SU-DHL-6 (cell line): ENCODE results near the gene F2RL1.

Source experiments
- H2AFZ ChIP-seq: fragments of 200-600 bp; sonication (generic); 2 replicates; pipeline ENCODE4 v1.6.1; 2014; ENCODE audit warnings: low read depth, mild to moderate bottlenecking, moderate library complexity, mixed read lengths, antibody characterized with exemption, low read length; ENCODE audit not compliant: severe bottlenecking
- H3F3A ChIP-seq: fragments of 200-600 bp; shearing (Covaris generic); 2 replicates; pipeline ENCODE4 v1.6.0; 2016; ENCODE audit warnings: antibody characterized with exemption, mild to moderate bottlenecking; ENCODE audit not compliant: insufficient read depth
- H3K27ac ChIP-seq: fragments of 200-600 bp; sonication (generic); 2 replicates; pipeline ENCODE4 v1.5.1; 2016; ENCODE audit warnings: low read depth, mild to moderate bottlenecking, low read length, moderate library complexity, mixed read lengths
- H3K27me3 ChIP-seq: fragments of 200-600 bp; sonication (generic), shearing (Covaris generic); 2 replicates; pipeline ENCODE4 v1.6.0; 2014; ENCODE audit warnings: mild to moderate bottlenecking, low read length
- H3K36me3 ChIP-seq: fragments of 200-600 bp; sonication (generic); 2 replicates; pipeline ENCODE4 v1.6.1; 2014; ENCODE audit warnings: mild to moderate bottlenecking, low read length, mixed read lengths
- H3K4me2 ChIP-seq: fragments of 300-600, 200-600 bp; shearing (Covaris generic), sonication (generic); 2 replicates; pipeline ENCODE4 v1.6.0; 2014; ENCODE audit warnings: low read length, low read depth, mild to moderate bottlenecking; ENCODE audit not compliant: poor library complexity, severe bottlenecking
- H3K4me3 ChIP-seq: fragments of 200-600 bp; sonication (generic); 2 replicates; pipeline ENCODE4 v1.5.1; 2014; ENCODE audit warnings: antibody characterized with exemption, low read length, mild to moderate bottlenecking, mixed read lengths; ENCODE audit not compliant: insufficient read depth, poor library complexity, severe bottlenecking
- H3K79me2 ChIP-seq: fragments of 200-600 bp; sonication (generic); 2 replicates; pipeline ENCODE4 v1.6.1; 2014; ENCODE audit warnings: mild to moderate bottlenecking, low read length, moderate library complexity; ENCODE audit not compliant: insufficient read depth
- H3K9ac ChIP-seq: fragments of 200-600 bp; sonication (generic); 2 replicates; pipeline ENCODE4 v1.7.0; 2014; ENCODE audit warnings: mild to moderate bottlenecking, low read length
- H3K9me2 ChIP-seq: fragments of 200-600 bp; sonication (generic); replicated peaks from 2 replicates; pipeline ENCODE4 v1.6.1; 2014; ENCODE audit warnings: low read length; ENCODE audit not compliant: insufficient read depth
- H3K9me3 ChIP-seq: fragments of 200-600 bp; sonication (generic); 2 replicates; pipeline ENCODE4 v1.6.1; 2014; ENCODE audit warnings: low read length, mixed read lengths; ENCODE audit not compliant: insufficient read depth
- H4K20me1 ChIP-seq: fragments of 200-600 bp; sonication (generic); 2 replicates; pipeline ENCODE4 v1.6.1; 2014; ENCODE audit warnings: low read depth, mild to moderate bottlenecking, antibody characterized with exemption, low read length, moderate library complexity, mixed read lengths
- EZH2phosphoT487 ChIP-seq: fragments of 200-600 bp; sonication (generic), shearing (Covaris generic); conservative IDR thresholded peaks from 2 replicates; pipeline ENCODE4 v1.6.1; 2018; ENCODE audit warnings: mild to moderate bottlenecking, antibody characterized with exemption, low read length, moderate library complexity, mixed read lengths
- TF ChIP-seq, protein P1 (sequence below): fragments of 200-600 bp; sonication (generic); IDR thresholded peaks from one replicate; pipeline ENCODE4 v1.5.1; 2017; ENCODE audit warnings: antibody characterized with exemption, mild to moderate bottlenecking, low read length, moderate library complexity; ENCODE audit not compliant: insufficient read depth, poor library complexity, severe bottlenecking

The F2RL1 gene

DNA sequence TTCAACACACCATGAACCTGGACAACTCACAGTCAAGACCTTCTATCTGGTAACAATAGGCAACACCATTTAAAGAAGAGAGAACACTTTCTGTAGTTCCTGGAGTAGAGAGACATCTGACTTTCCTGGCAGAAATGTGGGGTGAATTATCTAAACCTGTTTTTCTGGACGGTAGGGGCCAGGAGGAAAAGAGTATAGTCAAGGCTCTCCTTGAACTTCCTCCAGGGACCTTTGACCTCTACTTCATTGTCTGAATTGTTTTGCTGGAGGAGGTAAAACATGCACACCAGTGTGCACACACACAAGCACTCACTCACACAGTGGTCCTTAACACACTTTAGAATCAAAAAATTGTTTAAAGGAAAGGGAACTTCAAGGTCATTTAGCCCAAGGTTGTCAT lies 44.2 kb downstream of the F2RL1 start:
- Histone ChIP-seq H3K27ac (no peak overlapping the region), H3K9ac (no peak overlapping the region), H3K9me2 (no peaks in the 10 kb centered on the region), H3K4me3 (no peak overlapping the region), H3K4me2 (no peak overlapping the region), H4K20me1 (no peaks in the 10 kb centered on the region), H3K36me3 (no peaks in the 10 kb centered on the region), H3K79me2 (no peaks in the 10 kb centered on the region), H3K27me3 (no peaks in the 10 kb centered on the region), H3F3A (no peaks in the 10 kb centered on the region), H2AFZ (no peak overlapping the region), H3K9me3 (no peaks in the 10 kb centered on the region)
- TF ChIP-seq EZH2phosphoT487, result no peak
- TF ChIP-seq, protein P1, sequence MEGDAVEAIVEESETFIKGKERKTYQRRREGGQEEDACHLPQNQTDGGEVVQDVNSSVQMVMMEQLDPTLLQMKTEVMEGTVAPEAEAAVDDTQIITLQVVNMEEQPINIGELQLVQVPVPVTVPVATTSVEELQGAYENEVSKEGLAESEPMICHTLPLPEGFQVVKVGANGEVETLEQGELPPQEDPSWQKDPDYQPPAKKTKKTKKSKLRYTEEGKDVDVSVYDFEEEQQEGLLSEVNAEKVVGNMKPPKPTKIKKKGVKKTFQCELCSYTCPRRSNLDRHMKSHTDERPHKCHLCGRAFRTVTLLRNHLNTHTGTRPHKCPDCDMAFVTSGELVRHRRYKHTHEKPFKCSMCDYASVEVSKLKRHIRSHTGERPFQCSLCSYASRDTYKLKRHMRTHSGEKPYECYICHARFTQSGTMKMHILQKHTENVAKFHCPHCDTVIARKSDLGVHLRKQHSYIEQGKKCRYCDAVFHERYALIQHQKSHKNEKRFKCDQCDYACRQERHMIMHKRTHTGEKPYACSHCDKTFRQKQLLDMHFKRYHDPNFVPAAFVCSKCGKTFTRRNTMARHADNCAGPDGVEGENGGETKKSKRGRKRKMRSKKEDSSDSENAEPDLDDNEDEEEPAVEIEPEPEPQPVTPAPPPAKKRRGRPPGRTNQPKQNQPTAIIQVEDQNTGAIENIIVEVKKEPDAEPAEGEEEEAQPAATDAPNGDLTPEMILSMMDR, result no peak

DNA sequence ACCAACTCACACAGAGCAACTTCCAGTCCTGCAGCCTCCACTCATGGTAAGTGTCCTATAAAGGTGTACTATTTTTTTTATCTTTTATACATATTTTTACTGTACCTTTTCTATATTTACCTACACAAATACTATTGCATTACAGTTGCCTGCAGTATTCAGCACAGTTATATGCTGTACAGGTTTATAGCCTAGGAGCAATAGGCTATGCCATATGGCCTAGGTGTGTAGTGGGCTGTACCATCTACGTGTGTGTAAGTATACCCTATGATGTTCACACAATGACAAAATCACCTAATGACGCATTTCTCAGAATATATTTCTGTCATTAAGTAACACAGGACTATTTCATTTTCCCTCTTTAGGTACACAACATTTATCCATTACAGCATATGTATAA lies 47.7 kb downstream of the F2RL1 start:
- no peaks in the 10 kb centered on the region for H3K27me3 ChIP-seq
- H3K9me2 ChIP-seq, result no peaks in the 10 kb centered on the region
- no peaks in the 10 kb centered on the region for H4K20me1 ChIP-seq
- no peak overlapping the region for H3K4me2 ChIP-seq
- no peaks in the 10 kb centered on the region for H3F3A ChIP-seq
- no peaks in the 10 kb centered on the region for H3K9me3 ChIP-seq
- H3K9ac ChIP-seq, result no peak overlapping the region
- no peak overlapping the region for H3K27ac ChIP-seq
- H3K4me3 ChIP-seq, result no peak overlapping the region
- no peaks in the 10 kb centered on the region for H3K36me3 ChIP-seq
- peak overlapping the region; percentile 33 for H2AFZ ChIP-seq
- TF ChIP-seq, protein P1, result no peak
- no peak for TF ChIP-seq EZH2phosphoT487
- H3K79me2 ChIP-seq, result no peaks in the 10 kb centered on the region

DNA sequence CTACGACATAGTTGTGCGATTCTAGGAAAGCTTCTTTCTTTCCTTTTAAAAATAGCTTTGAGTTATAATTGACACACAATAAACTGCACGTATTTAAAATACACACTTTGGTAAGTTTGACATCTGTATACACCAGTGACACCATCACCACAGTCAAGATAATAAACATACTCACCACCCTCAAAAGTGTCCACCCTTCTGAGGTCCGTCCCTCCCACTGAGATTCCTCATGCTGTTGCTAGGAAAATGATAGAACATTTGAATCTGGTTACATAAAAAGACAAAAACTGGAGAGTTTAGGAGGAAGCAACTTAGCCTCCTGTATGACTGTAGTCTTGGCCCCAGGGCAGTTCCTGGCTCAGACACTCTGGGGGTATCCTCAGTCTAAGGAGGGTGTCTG lies 48.2 kb downstream of the F2RL1 start:
- no peaks in the 10 kb centered on the region for H3K9me2 ChIP-seq
- H4K20me1 ChIP-seq, result no peaks in the 10 kb centered on the region
- H3F3A ChIP-seq, result no peaks in the 10 kb centered on the region
- H3K4me3 ChIP-seq, result no peak overlapping the region
- no peaks in the 10 kb centered on the region for H3K79me2 ChIP-seq
- H3K27ac ChIP-seq, result no peak overlapping the region
- no peaks in the 10 kb centered on the region for H3K36me3 ChIP-seq
- no peaks in the 10 kb centered on the region for H3K9me3 ChIP-seq
- peak overlapping the region; percentile 33 for H2AFZ ChIP-seq
- H3K27me3 ChIP-seq, result no peaks in the 10 kb centered on the region
- TF ChIP-seq EZH2phosphoT487, result no peak
- TF ChIP-seq, protein P1, result no peak
- H3K4me2 ChIP-seq, result no peak overlapping the region
- H3K9ac ChIP-seq, result no peak overlapping the region
